ENCODE results near the gene PLCD1. TPM values are rescaled to one million over a fixed set of nuclear protein-coding genes. Genes with fewer than 3 reads are reported as not detected.

The PLCD1 gene
- total RNA-seq, 2 donors from 2014 or later: 61.8 to 67.1 TPM

GRCh38 chr3:38031022-38031994 is 1.9 kb upstream of the PLCD1 start:
- Mint-ChIP-seq H3K27me3 (no peaks in the 10 kb centered on the region), H3K4me1 (peaks cover 36% of the 10 kb centered on the region), H3K4me3 (peak overlapping the region; percentile 93), H3K36me3 (ENCODE audit: low read depth) (no peaks in the 10 kb centered on the region), H3K27ac (peak overlapping the region; percentile 96)
- DNase-seq (peak in 2 of 3 donors; percentile 40 to 46), ATAC-seq (peak; percentile 91)
- H3K9me3 ChIP-seq (ENCODE audit: control insufficient read depth, low read length, poor library complexity, severe bottlenecking): peaks cover 3% of the 10 kb centered on the region

- H3K4me3 Mint-ChIP-seq: peak overlapping the region; percentile 93
- peaks cover 3% of the 10 kb centered on the region for H3K9me3 ChIP-seq (ENCODE audit: control insufficient read depth, low read length, poor library complexity, severe bottlenecking)
- H3K27me3 Mint-ChIP-seq: no peaks in the 10 kb centered on the region
- peak overlapping the region; percentile 96 for H3K27ac Mint-ChIP-seq
- H3K4me1 Mint-ChIP-seq: peaks cover 41% of the 10 kb centered on the region
- ATAC-seq: peak; percentile 8
- DNase-seq: no peak
- no peaks in the 10 kb centered on the region for H3K36me3 Mint-ChIP-seq (ENCODE audit: low read depth)
Measured at GRCh38 chr3:38030126-38031021, 932 bp upstream of the PLCD1 start.

DNA sequence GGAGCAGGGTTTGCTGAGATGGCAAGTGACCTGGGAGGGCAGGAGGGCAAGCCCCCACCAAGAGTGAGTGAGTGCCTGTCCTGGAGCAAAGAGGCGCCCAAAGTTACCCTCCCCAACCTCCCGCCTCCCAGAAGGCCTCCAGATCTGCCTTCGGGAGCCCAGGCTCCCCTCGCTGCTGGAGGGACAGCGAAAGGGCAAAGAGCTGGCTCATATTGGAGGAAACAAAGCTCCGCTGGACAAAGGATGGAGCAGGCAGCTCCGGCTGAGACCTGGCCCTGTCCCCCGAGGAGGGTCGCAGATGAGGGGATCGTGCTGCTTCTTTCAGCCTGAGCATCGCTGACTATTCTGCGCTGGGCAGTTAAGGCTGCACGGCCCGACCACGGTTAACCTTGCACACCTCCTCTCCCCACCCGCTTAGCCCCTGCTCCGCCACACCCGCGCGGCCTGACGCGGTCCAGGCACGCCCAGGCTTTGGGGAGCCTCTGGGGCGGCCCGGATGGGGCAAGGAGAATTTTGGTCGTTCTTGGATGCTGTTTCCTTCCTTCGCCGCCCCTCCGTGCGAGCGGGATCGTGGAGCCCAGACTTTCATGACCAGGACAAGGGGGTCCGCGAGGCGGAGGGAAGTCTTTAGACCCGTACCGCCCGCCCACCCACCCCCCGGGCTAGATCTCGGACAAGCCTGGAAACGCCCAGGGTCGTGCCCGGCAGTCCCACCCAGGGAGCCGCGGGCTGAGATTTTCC is 651 bp downstream of the PLCD1 start:
- Mint-ChIP-seq H3K4me3 (peak overlapping the region; percentile 86), H3K4me1 (peaks cover 48% of the 10 kb centered on the region), H3K36me3 (ENCODE audit: low read depth) (no peaks in the 10 kb centered on the region), H3K27ac (peak overlapping the region; percentile 88), H3K27me3 (no peaks in the 10 kb centered on the region)
- ATAC-seq (no peak), DNase-seq (no peak)
- peaks cover 3% of the 10 kb centered on the region for H3K9me3 ChIP-seq (ENCODE audit: control insufficient read depth, low read length, poor library complexity, severe bottlenecking)

- Mint-ChIP-seq H3K4me1 (peaks cover 51% of the 10 kb centered on the region), H3K27me3 (no peaks in the 10 kb centered on the region), H3K36me3 (ENCODE audit: low read depth) (no peaks in the 10 kb centered on the region), H3K27ac (peak overlapping the region; percentile 88), H3K4me3 (peak overlapping the region; percentile 86)
- no peak for ATAC-seq
- H3K9me3 ChIP-seq (ENCODE audit: control insufficient read depth, low read length, poor library complexity, severe bottlenecking): peaks cover 3% of the 10 kb centered on the region
- no peak for DNase-seq
Measured at GRCh38 chr3:38027466-38028465, 1.7 kb downstream of the PLCD1 start.

DNA sequence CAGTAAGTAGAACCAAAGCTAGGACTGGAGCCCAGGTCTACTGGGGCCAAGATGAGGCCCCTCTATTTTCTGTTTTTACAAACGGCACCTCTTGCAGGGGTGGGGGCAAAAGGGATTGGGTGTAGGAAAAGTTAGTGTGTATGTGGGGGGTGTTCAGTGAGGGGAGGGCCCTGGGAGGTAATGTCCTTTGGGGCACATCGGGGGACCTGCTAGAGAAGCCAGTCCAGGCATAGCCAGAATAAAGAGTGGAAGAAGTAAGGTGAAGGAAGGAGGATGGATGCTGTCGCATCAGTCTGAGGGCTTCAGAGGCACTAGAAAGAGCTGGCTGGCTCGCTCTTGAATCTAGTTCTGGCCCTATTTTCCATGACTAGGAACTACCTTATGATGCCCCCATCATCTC is 2.6 kb downstream of the PLCD1 start:
- Mint-ChIP-seq H3K27ac (no peak overlapping the region), H3K4me3 (no peak overlapping the region), H3K4me1 (peaks cover 53% of the 10 kb centered on the region), H3K27me3 (no peaks in the 10 kb centered on the region), H3K36me3 (ENCODE audit: low read depth) (no peaks in the 10 kb centered on the region)
- ATAC-seq: no peak
- no peak for DNase-seq
- H3K9me3 ChIP-seq (ENCODE audit: control insufficient read depth, low read length, poor library complexity, severe bottlenecking): peaks cover 3% of the 10 kb centered on the region

- Mint-ChIP-seq H3K27ac (peak overlapping the region; percentile 96), H3K4me3 (peak overlapping the region; percentile 98), H3K36me3 (ENCODE audit: low read depth) (peaks cover 8% of the 10 kb centered on the region), H3K27me3 (no peaks in the 10 kb centered on the region), H3K4me1 (peaks cover 55% of the 10 kb centered on the region)
- H3K9me3 ChIP-seq (ENCODE audit: control insufficient read depth, low read length, poor library complexity, severe bottlenecking): peaks cover 3% of the 10 kb centered on the region
- ATAC-seq (no peak), DNase-seq (no peak)
Measured at GRCh38 chr3:38022896-38023709, 6.3 kb downstream of the PLCD1 start.

DNA sequence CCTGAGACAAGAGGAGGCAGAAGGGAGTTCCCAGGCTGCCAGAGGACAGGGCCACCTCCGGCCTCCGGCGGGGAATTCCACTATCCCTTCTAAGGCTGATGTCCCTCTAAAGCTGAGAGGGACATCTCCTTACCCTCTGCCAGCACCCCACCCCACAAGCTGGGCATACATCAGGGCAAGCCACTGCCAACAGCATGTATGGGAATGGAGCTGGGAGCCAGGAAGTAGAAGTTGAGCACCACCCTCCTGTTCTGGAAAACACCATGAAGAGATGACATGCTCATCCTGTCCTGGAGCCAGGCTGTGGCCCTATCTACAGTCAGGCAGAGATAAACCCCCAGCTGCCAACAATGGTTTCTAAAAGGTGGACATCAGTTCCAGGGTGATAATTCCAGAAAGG is 7.1 kb downstream of the PLCD1 start:
- Mint-ChIP-seq H3K4me1 (peaks cover 52% of the 10 kb centered on the region), H3K36me3 (ENCODE audit: low read depth) (peaks cover 14% of the 10 kb centered on the region), H3K27ac (peak overlapping the region; percentile 96), H3K4me3 (no peak overlapping the region), H3K27me3 (no peaks in the 10 kb centered on the region)
- no peaks in the 10 kb centered on the region for H3K9me3 ChIP-seq (ENCODE audit: control insufficient read depth, low read length, poor library complexity, severe bottlenecking)
- ATAC-seq (no peak), DNase-seq (no peak)

DNA sequence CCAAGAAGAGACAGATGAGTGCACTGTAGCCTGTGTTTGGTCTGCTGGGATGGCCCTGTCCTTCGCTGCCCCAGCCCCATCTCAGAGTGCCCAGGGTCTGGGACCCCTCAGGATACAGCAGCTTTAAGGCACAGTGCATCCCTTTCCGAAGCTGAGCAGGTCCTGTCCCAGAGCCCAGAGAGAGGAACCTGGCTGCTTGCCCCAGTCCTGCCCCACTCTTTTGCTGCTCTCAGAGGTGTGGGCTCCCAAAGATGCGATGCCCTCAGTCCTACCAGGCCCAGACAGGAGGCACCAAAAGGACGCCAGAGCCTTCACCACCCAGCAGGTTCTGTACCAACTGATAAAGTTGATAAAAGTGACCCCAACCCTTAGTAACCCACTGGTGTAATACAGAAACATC is 8.2 kb downstream of the PLCD1 start:
- DNase-seq (no peak), ATAC-seq (no peak)
- H3K4me3 Mint-ChIP-seq: no peak overlapping the region
- H3K36me3 Mint-ChIP-seq (ENCODE audit: low read depth): peaks cover 18% of the 10 kb centered on the region
- no peaks in the 10 kb centered on the region for H3K27me3 Mint-ChIP-seq
- H3K27ac Mint-ChIP-seq: peak overlapping the region; percentile 96
- no peaks in the 10 kb centered on the region for H3K9me3 ChIP-seq (ENCODE audit: control insufficient read depth, low read length, poor library complexity, severe bottlenecking)
- H3K4me1 Mint-ChIP-seq: peaks cover 48% of the 10 kb centered on the region

- H3K4me3 Mint-ChIP-seq: no peak overlapping the region
- H3K9me3 ChIP-seq (ENCODE audit: control insufficient read depth, low read length, poor library complexity, severe bottlenecking): no peaks in the 10 kb centered on the region
- no peak for ATAC-seq
- H3K4me1 Mint-ChIP-seq: peaks cover 42% of the 10 kb centered on the region
- peaks cover 18% of the 10 kb centered on the region for H3K36me3 Mint-ChIP-seq (ENCODE audit: low read depth)
- H3K27ac Mint-ChIP-seq: peak overlapping the region; percentile 96
- H3K27me3 Mint-ChIP-seq: no peaks in the 10 kb centered on the region
- DNase-seq: no peak
Measured at GRCh38 chr3:38020342-38020726, 9.1 kb downstream of the PLCD1 start.

- peaks cover 21% of the 10 kb centered on the region for H3K36me3 Mint-ChIP-seq (ENCODE audit: low read depth)
- DNase-seq (no peak), ATAC-seq (no peak)
- no peak overlapping the region for H3K4me3 Mint-ChIP-seq
- H3K27me3 Mint-ChIP-seq: no peaks in the 10 kb centered on the region
- peak overlapping the region; percentile 96 for H3K27ac Mint-ChIP-seq
- H3K4me1 Mint-ChIP-seq: peaks cover 40% of the 10 kb centered on the region
- H3K9me3 ChIP-seq (ENCODE audit: control insufficient read depth, low read length, poor library complexity, severe bottlenecking): no peaks in the 10 kb centered on the region
Measured at GRCh38 chr3:38019658-38020341, 9.6 kb downstream of the PLCD1 start.
